SKM-1 (cell line): ENCODE data around the gene ARID5A.

Source experiments
- DNase-seq: peaks from one replicate; lab custom pipeline; 2025; ENCODE audit not compliant: unreplicated experiment; lab: John Stamatoyannopoulos, UW

Gene ARID5A

DNA sequence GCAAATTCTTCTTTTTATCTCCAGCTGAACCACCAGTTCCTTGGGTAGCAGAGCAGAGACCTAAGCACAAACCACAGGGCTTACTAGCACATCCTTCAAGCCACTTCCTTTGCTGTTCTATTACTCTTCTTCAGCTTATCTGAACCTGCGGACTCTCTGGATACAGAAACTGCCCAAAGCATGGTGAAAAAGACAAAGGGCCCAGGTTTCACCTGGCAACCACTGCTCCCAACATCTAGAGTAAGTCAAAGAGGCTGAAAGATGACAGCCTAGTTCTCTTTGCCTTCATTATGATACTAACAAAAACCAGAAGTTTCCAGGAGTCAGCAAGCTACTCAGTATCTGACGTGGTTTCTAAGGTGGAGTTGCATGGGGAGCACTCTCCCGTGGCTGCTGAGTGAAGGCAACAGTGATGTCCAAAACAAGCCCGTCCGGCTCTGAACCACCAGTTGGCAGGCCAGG, 58.2 kb downstream of the ARID5A start:
- DNase-seq = no peak

DNA sequence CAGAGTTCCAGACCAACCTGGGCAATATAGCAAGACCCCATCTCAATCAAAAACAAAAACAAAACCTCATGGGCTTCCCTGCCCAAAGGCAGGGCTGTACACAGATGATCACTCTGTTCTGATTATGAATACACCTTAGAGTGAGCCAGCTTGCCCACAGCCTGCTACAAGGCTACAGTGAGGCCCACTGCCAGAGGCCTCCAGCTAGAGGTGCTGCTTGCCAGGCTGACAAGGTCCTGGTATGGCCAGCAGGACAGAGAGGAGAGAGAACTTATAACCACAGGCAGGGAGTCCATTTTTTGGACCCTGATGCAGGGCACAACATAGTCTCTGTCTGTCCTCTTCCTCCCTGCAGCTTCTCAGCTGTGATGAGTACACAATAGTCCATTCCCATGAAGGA, 60.0 kb downstream of the ARID5A start:
- no peak for DNase-seq

DNA sequence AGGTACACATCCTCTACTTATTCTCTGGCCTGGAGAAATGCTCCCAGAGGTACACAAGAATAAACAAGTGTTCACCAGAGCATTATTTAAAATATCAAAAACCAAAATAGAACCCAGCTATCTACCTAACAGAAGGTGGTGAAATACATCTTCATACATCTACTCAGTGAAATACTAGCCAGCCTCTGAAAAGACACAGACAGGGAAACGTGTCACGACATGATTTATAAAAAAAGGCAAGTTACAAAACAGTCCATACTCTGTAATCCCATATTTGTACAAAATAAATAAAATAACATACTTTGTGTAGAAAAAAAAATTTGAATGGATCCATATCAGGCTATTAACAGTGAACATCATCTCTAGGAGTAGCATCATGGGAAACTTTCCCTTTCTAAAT, 63.4 kb downstream of the ARID5A start:
- no peak for DNase-seq

DNA sequence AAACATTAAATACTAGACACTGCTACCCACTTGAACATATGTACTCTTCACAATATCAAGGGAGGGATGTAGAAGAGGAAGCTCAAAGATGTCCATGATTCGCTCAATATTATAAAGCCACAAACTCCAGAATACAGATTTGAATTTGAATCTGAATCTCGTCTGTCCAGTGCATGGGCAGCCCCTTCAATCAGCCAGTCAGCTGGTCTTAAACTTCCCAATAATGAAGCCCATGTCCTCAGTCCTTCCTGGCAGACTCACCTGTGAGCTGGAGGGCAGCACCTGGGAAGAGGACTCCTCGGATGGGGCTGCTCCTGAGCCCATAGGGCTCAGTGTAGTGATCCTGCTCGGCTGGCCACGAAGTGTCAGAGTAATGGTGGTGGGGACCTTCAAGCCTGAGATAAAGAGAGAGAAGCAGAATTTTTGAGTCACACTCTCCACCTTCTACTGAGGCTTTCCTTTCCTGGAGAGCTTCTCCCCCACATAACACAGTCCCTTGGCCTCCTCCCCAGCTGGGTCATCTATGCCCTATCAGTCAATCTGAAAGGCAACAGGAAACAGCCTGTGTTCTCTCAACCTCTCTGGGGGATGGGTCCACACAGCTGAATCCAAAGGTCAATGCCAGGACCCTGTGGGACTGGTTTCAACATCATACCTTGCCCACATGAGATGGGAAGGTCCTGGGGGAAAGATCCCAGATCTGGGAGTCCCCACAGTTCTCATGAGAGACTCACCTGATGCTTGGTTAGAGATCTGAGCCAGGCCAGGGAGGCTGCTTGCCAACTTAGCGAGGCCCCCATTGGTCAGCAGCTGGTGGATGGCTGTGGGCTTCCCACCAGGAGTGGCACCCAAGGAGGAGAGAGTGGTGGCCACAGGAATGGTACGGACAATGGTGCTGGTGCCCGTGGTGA, 65.1 kb downstream of the ARID5A start:
- no peak for DNase-seq
